ENCODE results near the gene ZXDA. TPM values are rescaled to one million over a fixed set of nuclear protein-coding genes. Genes with fewer than 3 reads are reported as not detected.
"Not testable (repeated sequence)": the region's sequence is repeated elsewhere in the genome, so short reads cannot be mapped to it uniquely, and the experiment has no call there.

The ZXDA gene
- total RNA-seq = 1 to 10 TPM; 5.5 to 6.2 TPM
- 1 to 10 TPM in 1 of 2 donors, under 1 TPM in 1; 0.50 to 2.2 TPM for polyA plus RNA-seq
- long read RNA-seq, donor 1, full-length matches to known transcripts = 3 of 3 reads
- long read RNA-seq, donor 1, partial matches to known transcripts = 0 of 3 reads
- long read RNA-seq, donor 1, other reads (novel, unspliced or antisense) = 0 of 3 reads
- long read RNA-seq, donor 2, full-length matches to known transcripts = 4 of 4 reads
- long read RNA-seq, donor 2, partial matches to known transcripts = 0 of 4 reads
- long read RNA-seq, donor 2, other reads (novel, unspliced or antisense) = 0 of 4 reads

DNA sequence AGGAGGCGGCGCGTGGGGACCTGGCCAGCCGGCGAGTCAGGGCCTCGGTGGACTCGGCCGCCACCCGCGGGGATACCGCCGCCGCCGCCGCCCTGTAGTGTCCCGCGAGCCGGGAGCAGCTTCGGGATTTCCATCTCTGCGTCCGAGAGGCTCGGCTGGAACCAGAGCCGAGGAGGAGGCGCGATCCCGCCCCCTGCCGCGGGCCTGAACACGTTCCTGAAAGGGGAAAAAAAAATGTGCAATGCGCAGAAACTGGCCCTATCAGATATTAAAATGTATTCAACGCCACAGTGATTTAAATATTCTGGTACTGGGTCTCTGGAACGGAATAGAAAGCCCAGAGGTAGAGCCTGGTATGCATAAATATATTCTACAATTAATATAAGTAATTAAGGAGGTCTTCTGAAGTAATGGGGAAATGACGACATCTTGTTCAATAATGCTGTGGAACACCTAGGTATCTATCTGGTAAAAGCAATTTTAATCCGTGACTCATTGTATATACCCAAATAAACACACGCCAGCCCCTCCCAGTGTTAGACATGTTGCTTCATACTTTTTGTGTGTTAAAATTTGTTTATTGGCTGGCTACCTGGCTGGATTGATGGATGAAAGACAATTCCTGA lies at the start of gene ZXDA:
TSS of gene ZXDA (minus strand) at position 172 of the 626 bp plus-strand sequence. CDS start at position 134, 38 bp downstream.
- intact Hi-C loops (cut with DNase I) = not testable (repeated sequence)

DNA sequence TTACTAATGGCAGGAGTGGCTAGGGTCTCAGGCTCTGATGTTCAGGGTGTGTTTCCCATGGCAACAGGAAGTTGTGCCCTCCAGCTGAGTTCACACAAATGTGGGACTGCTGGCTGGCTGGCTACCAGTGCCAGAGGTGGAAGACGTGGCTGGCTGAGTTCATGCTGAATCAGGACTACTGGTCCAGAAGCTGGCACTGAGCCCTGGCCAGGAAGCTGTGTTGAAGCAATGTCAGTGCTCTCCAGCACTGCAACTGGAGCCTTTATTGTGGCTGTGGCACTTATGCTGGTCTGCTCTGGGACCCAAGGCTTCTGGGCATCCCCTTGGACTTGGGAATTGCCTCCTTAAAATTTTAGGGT lies 42.0 kb upstream of the ZXDA start:
- no peaks in the 10 kb centered on the region for H3K36me3 ChIP-seq (ENCODE audit: control insufficient read depth in 1 of 2, insufficient read depth in 2 of 2, low read length in 1 of 2)
- H3K4me1 ChIP-seq (ENCODE audit: control insufficient read depth in 1 of 2, insufficient read depth in 2 of 2, low read length in 2 of 2) = no peaks in the 10 kb centered on the region
- WGBS, 2 donors = 21 to 38% methylated on average over 1 of the region's 1 CpG
- H3K9me3 ChIP-seq (ENCODE audit: control insufficient read depth, low read length) = no peaks in the 10 kb centered on the region
- no peak overlapping the region for H3K27ac ChIP-seq (ENCODE audit: low read depth in 1 of 2, low read length in 2 of 2)
- H3K4me3 ChIP-seq (ENCODE audit: low read length in 2 of 2) = no peak overlapping the region
- H3K27me3 ChIP-seq (ENCODE audit: control insufficient read depth in 1 of 2, insufficient read depth in 2 of 2, low read length in 1 of 2) = no peaks in the 10 kb centered on the region
- intact Hi-C loops (cut with DNase I) = no loop called here
- DNase-seq = peak; percentile 47 to 69
- no peak for ATAC-seq (ENCODE audit: low FRiP score)

More for the DNA sequence above, at the start of gene ZXDA:
- WGBS, 2 donors = 3 to 28% methylated on average over 6 to 16 of the region's 35 CpGs
- H3K27me3 ChIP-seq (ENCODE audit: control insufficient read depth in 1 of 2, insufficient read depth in 2 of 2, low read length in 1 of 2); DNase-seq; H3K4me1 ChIP-seq (ENCODE audit: control insufficient read depth in 1 of 2, insufficient read depth in 2 of 2, low read length in 2 of 2); H3K36me3 ChIP-seq (ENCODE audit: control insufficient read depth in 1 of 2, insufficient read depth in 2 of 2, low read length in 1 of 2); ATAC-seq (ENCODE audit: low FRiP score); H3K9me3 ChIP-seq (ENCODE audit: control insufficient read depth, low read length): not testable (repeated sequence)
- Histone ChIP-seq H3K27ac (ENCODE audit: low read depth in 1 of 2, low read length in 2 of 2) (peak within 1 kb of the TSS; percentile 47 to 57), H3K4me3 (ENCODE audit: low read length in 2 of 2) (peak within 1 kb of the TSS; percentile 26 to 42)

DNA sequence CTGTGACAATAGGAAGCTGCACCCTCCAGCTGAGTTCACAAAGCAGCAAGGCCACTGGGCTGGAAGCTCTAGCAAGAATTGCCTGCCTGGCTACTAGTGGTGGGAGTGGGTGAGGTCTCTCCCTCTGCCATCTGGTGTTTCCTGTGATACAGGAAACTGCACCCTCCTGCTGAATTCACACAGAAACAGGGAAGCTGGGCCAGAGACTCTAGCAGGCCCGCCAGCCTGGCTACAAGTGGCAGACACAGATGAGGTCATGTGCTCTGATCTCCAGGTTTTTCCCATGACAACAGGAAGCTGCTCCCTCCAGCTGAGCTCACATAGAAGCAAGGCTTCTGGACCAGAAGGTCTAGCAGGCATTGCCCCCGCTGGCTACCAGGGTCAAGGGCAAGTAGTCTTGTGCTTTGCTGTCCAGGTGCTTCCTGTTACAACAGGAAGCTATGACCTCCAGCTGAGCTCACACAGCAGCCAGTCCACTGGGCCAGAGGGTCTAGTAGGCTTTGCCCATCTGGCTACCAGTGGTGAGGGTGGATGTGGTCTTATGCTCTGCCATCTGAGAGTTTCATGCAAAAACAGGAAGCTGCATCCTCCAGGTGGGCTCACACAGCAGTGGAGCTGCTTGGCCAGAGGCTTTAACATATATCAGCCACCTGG lies 41.5 kb upstream of the ZXDA start:
- intact Hi-C loops (cut with DNase I) = no loop called here
- WGBS, 2 donors = 47 to 64% methylated on average over 2 of the region's 2 CpGs

GRCh38 chrX:57933321-57933720 lies 23.1 kb upstream of the ZXDA start:
- no peaks in the 10 kb centered on the region for H3K27me3 ChIP-seq (ENCODE audit: control insufficient read depth in 1 of 2, insufficient read depth in 2 of 2, low read length in 1 of 2)
- WGBS, 2 donors = 68 to 80% methylated on average over 6 of the region's 6 CpGs
- no peak for DNase-seq
- H3K4me3 ChIP-seq (ENCODE audit: low read length in 2 of 2) = no peak overlapping the region
- no peaks in the 10 kb centered on the region for H3K9me3 ChIP-seq (ENCODE audit: control insufficient read depth, low read length)
- no peak for ATAC-seq (ENCODE audit: low FRiP score)
- no peaks in the 10 kb centered on the region for H3K4me1 ChIP-seq (ENCODE audit: control insufficient read depth in 1 of 2, insufficient read depth in 2 of 2, low read length in 2 of 2)
- H3K27ac ChIP-seq (ENCODE audit: low read depth in 1 of 2, low read length in 2 of 2) = no peak overlapping the region
- no peaks in the 10 kb centered on the region for H3K36me3 ChIP-seq (ENCODE audit: control insufficient read depth in 1 of 2, insufficient read depth in 2 of 2, low read length in 1 of 2)
- intact Hi-C loops (cut with DNase I) = no loop called here

More for the DNA sequence above, 41.5 kb upstream of the ZXDA start:
- H3K27me3 ChIP-seq (ENCODE audit: control insufficient read depth in 1 of 2, insufficient read depth in 2 of 2, low read length in 1 of 2) = no peaks in the 10 kb centered on the region
- peak; percentile 64 for ATAC-seq (ENCODE audit: low FRiP score)
- H3K27ac ChIP-seq (ENCODE audit: low read depth in 1 of 2, low read length in 2 of 2) = no peak overlapping the region
- peak in 1 of 2 donors; percentile 38 for DNase-seq
- no peaks in the 10 kb centered on the region for H3K4me1 ChIP-seq (ENCODE audit: control insufficient read depth in 1 of 2, insufficient read depth in 2 of 2, low read length in 2 of 2)
- H3K36me3 ChIP-seq (ENCODE audit: control insufficient read depth in 1 of 2, insufficient read depth in 2 of 2, low read length in 1 of 2) = no peaks in the 10 kb centered on the region
- no peaks in the 10 kb centered on the region for H3K9me3 ChIP-seq (ENCODE audit: control insufficient read depth, low read length)
- H3K4me3 ChIP-seq (ENCODE audit: low read length in 2 of 2) = no peak overlapping the region

DNA sequence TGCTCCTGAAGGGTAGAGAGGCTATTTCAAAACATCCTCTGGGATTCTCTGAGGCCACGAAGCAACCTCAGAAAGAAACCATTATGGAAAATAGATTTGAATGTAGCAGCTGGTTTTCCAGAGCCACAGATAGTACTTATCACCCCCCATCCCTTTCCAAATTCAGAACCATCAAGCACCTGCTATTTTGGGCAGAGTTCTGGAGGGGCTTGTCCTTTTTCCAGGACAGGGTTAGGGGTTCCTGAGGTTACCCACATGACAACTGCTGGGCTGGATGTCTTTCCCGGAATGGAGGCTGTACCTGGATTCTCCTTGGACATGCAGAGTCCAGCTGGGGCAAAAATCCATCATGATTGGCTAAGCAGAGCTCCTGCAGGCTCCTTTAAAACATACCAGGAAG lies 22.0 kb upstream of the ZXDA start:
- H3K4me1 ChIP-seq (ENCODE audit: control insufficient read depth in 1 of 2, insufficient read depth in 2 of 2, low read length in 2 of 2) = no peaks in the 10 kb centered on the region
- no peaks in the 10 kb centered on the region for H3K36me3 ChIP-seq (ENCODE audit: control insufficient read depth in 1 of 2, insufficient read depth in 2 of 2, low read length in 1 of 2)
- ATAC-seq (ENCODE audit: low FRiP score) (no peak), DNase-seq (no peak)
- intact Hi-C loops (cut with DNase I) = no loop called here
- no peak overlapping the region for H3K27ac ChIP-seq (ENCODE audit: low read depth in 1 of 2, low read length in 2 of 2)
- H3K9me3 ChIP-seq (ENCODE audit: control insufficient read depth, low read length) = no peaks in the 10 kb centered on the region
- WGBS, 2 donors = 39 to 59% methylated on average over 2 of the region's 2 CpGs
- H3K27me3 ChIP-seq (ENCODE audit: control insufficient read depth in 1 of 2, insufficient read depth in 2 of 2, low read length in 1 of 2) = no peaks in the 10 kb centered on the region
- no peak overlapping the region for H3K4me3 ChIP-seq (ENCODE audit: low read length in 2 of 2)

DNA sequence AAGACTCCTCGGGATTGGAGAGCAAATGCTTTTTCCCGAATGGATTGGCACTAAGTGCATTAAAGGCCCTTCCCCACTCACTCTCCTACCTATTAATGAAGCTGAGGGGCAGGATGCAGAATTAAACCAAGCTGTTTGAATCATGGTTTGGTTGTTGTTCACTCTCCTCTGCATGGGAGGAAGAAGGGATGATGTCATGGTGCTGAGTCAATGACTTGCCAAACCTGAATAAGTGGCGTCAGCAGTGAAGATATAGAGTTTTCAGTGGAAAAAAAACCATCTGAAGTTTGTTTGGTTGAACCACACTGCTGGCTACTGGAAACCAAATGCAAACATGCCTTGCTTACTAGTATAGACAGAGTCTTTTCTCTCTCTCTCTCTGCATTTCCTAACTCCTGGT lies 19.8 kb upstream of the ZXDA start:
- 43 to 49% methylated on average over 3 of the region's 3 CpGs for WGBS, 2 donors
- Histone ChIP-seq H3K27ac (ENCODE audit: low read depth in 1 of 2, low read length in 2 of 2) (no peak overlapping the region), H3K4me3 (ENCODE audit: low read length in 2 of 2) (no peak overlapping the region), H3K27me3 (ENCODE audit: control insufficient read depth in 1 of 2, insufficient read depth in 2 of 2, low read length in 1 of 2) (no peaks in the 10 kb centered on the region), H3K36me3 (ENCODE audit: control insufficient read depth in 1 of 2, insufficient read depth in 2 of 2, low read length in 1 of 2) (no peaks in the 10 kb centered on the region), H3K9me3 (ENCODE audit: control insufficient read depth, low read length) (no peaks in the 10 kb centered on the region), H3K4me1 (ENCODE audit: control insufficient read depth in 1 of 2, insufficient read depth in 2 of 2, low read length in 2 of 2) (no peaks in the 10 kb centered on the region)
- ATAC-seq (ENCODE audit: low FRiP score) (no peak), DNase-seq (no peak)
- intact Hi-C loops (cut with DNase I) = no loop called here

DNA sequence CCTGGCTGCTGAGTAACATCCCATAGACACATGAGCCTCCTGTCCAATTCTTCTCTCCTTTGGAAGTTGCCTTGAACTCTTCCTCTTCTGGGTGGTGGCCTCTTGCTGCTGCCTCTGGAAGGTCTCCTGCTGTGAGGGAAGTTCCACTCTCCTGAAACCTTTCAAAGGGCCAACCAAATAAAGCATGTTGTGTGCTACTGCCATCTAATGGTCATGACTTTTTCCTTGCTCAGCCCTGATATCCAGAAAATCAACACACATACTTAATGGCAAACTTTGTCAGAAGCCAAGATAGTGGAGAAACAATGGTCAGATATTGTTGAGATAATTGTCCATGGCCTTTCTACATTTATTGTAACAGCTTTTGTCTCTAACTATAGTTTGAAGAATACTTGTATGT lies 19.1 kb upstream of the ZXDA start:
- DNase-seq (no peak), ATAC-seq (ENCODE audit: low FRiP score) (no peak)
- Histone ChIP-seq H3K27me3 (ENCODE audit: control insufficient read depth in 1 of 2, insufficient read depth in 2 of 2, low read length in 1 of 2) (no peaks in the 10 kb centered on the region), H3K4me3 (ENCODE audit: low read length in 2 of 2) (no peak overlapping the region), H3K27ac (ENCODE audit: low read depth in 1 of 2, low read length in 2 of 2) (no peak overlapping the region), H3K36me3 (ENCODE audit: control insufficient read depth in 1 of 2, insufficient read depth in 2 of 2, low read length in 1 of 2) (no peaks in the 10 kb centered on the region), H3K4me1 (ENCODE audit: control insufficient read depth in 1 of 2, insufficient read depth in 2 of 2, low read length in 2 of 2) (no peaks in the 10 kb centered on the region), H3K9me3 (ENCODE audit: control insufficient read depth, low read length) (no peaks in the 10 kb centered on the region)
- intact Hi-C loops (cut with DNase I) = loop anchor here in 1 of 2 donors (10.0 kb wide), 2 partner anchors 115 to 345 kb away; no protein-coding TSS in a partner anchor

DNA sequence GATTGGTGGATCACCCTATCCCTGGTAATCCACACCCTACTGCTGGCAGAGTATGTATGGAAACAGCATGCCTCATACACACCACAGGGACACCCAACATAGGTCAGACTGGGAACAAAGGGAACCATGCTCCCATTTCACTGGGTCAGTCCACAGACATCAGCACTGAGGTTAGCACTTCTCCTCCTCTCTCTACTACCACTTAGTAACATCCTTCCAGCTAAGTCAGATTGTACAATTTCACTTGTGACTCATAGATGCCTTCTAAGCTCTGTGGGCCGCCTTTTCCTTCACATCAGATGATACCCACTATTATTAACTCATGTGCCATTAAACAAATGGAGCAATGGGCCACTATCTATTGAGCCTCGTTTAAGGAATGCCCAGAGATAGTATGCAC lies 15.5 kb upstream of the ZXDA start:
- Histone ChIP-seq H3K27me3 (ENCODE audit: control insufficient read depth in 1 of 2, insufficient read depth in 2 of 2, low read length in 1 of 2) (no peaks in the 10 kb centered on the region), H3K9me3 (ENCODE audit: control insufficient read depth, low read length) (no peaks in the 10 kb centered on the region), H3K27ac (ENCODE audit: low read depth in 1 of 2, low read length in 2 of 2) (no peak overlapping the region), H3K36me3 (ENCODE audit: control insufficient read depth in 1 of 2, insufficient read depth in 2 of 2, low read length in 1 of 2) (no peaks in the 10 kb centered on the region), H3K4me1 (ENCODE audit: control insufficient read depth in 1 of 2, insufficient read depth in 2 of 2, low read length in 2 of 2) (no peaks in the 10 kb centered on the region), H3K4me3 (ENCODE audit: low read length in 2 of 2) (no peak overlapping the region)
- ATAC-seq (ENCODE audit: low FRiP score) (no peak), DNase-seq (no peak)
- intact Hi-C loops (cut with DNase I) = loop anchor here in 1 of 2 donors (10.0 kb wide), 2 partner anchors 111 to 341 kb away; no protein-coding TSS in a partner anchor
- 48 to 74% methylated on average over 2 of the region's 2 CpGs for WGBS, 2 donors

Data from aorta (tissue), 5 donors.